ENCODE data around the gene DBNL.

GRCh38 chr7:44083796-44084195, 39.3 kb downstream of the DBNL start:
- no peak for TF ChIP-seq EP300 (IDR thresholded peaks at IDR 0.05)
- no peak for TF ChIP-seq CTCF (IDR thresholded peaks at IDR 0.05)
